GM23338 (cell line): Measurements from ENCODE around the gene MTRF1L. TPM values are rescaled to one million over a fixed set of nuclear protein-coding genes. Genes with fewer than 3 reads are reported as not detected.

Experiments used
- ATAC-seq: fragments of 200-7000 bp; cut with Tn5 transposase; 3 replicates; pipeline ENCODE4 v1.9.1; 2020
- DNase-seq: peaks from one replicate; pipeline ENCODE4 v3.0.0-alpha.2; 2015; ENCODE audit warnings: low spot score
- H2AFZ ChIP-seq: fragments of 200-600 bp; sonication (generic); 2 replicates; pipeline ENCODE4 v1.8.0; 2016; ENCODE audit warnings: antibody characterized with exemption, mild to moderate bottlenecking, moderate library complexity
- H3F3A ChIP-seq: fragments of 200-600 bp; sonication (generic); replicated peaks from 2 replicates; pipeline ENCODE4 v1.8.0; 2017; ENCODE audit warnings: antibody characterized with exemption, mixed run types, low read depth
- H3K27ac ChIP-seq: fragments of 200-600 bp; sonication (generic); 2 replicates; pipeline ENCODE4 v1.6.1; 2016; ENCODE audit warnings: low read depth
- H3K27me3 ChIP-seq: fragments of 200-600 bp; sonication (generic); 2 replicates; pipeline ENCODE4 v1.8.0; 2016; ENCODE audit warnings: mild to moderate bottlenecking, mixed run types, moderate library complexity; ENCODE audit not compliant: insufficient read depth
- H3K36me3 ChIP-seq: fragments of 200-600 bp; sonication (generic); 2 replicates; pipeline ENCODE4 v1.8.0; 2016; ENCODE audit warnings: mild to moderate bottlenecking; ENCODE audit not compliant: insufficient read depth
- H3K4me1 ChIP-seq: fragments of 200-600 bp; sonication (generic); 2 replicates; pipeline ENCODE4 v1.8.0; 2016; ENCODE audit warnings: mild to moderate bottlenecking, moderate library complexity; ENCODE audit not compliant: insufficient read depth
- H3K4me2 ChIP-seq: fragments of 200-600 bp; sonication (generic); 2 replicates; pipeline ENCODE4 v1.7.1; 2017; ENCODE audit warnings: mixed run types
- H3K4me3 ChIP-seq: fragments of 200-600 bp; sonication (generic); 2 replicates; pipeline ENCODE4 v1.6.1; 2016; ENCODE audit warnings: mixed run types
- H3K79me2 ChIP-seq: fragments of 200-600 bp; sonication (generic); replicated peaks from 2 replicates; pipeline ENCODE4 v1.8.0; 2017; ENCODE audit warnings: mild to moderate bottlenecking; ENCODE audit not compliant: insufficient read depth
- H3K9me2 ChIP-seq: fragments of 200-600 bp; sonication (generic); 2 replicates; pipeline ENCODE4 v1.8.0; 2017; ENCODE audit not compliant: insufficient read depth
- H4K20me1 ChIP-seq: fragments of 200-600 bp; sonication (generic); replicated peaks from 2 replicates; pipeline ENCODE4 v1.8.0; 2017; ENCODE audit warnings: mild to moderate bottlenecking; ENCODE audit not compliant: insufficient read depth
- H3K27ac Mint-ChIP-seq: 2 replicates; pipeline ENCODE4 v1.8.0; 2020; ENCODE audit warnings: inconsistent platforms, mild to moderate bottlenecking, moderate library complexity, mixed read lengths
- H3K27me3 Mint-ChIP-seq: 3 replicates; pipeline ENCODE4 v1.8.0; 2022; ENCODE audit warnings: low read depth, mild to moderate bottlenecking, moderate library complexity, mixed read lengths, inconsistent platforms; ENCODE audit not compliant: insufficient read depth, poor library complexity
- H3K36me3 Mint-ChIP-seq: 3 replicates; pipeline ENCODE4 v1.8.0; 2021; ENCODE audit warnings: low read depth, mild to moderate bottlenecking, inconsistent platforms, moderate library complexity, mixed read lengths
- H3K4me1 Mint-ChIP-seq: 3 replicates; pipeline ENCODE4 v1.8.0; 2020; ENCODE audit warnings: mild to moderate bottlenecking, inconsistent platforms, mixed read lengths
- H3K4me3 Mint-ChIP-seq: 3 replicates; pipeline ENCODE4 v1.8.0; 2021; ENCODE audit warnings: moderate library complexity, mild to moderate bottlenecking, inconsistent platforms, mixed read lengths
- H3K9me3 Mint-ChIP-seq: 3 replicates; pipeline ENCODE4 v1.8.0; 2020; ENCODE audit warnings: moderate library complexity, mild to moderate bottlenecking, inconsistent platforms, mixed read lengths
- CTCF ChIP-seq, 2 experiments: fragments of 200-600 bp in 1 of 2; sonication (generic) in 1 of 2; conservative IDR thresholded peaks; 2 replicates each; pipeline versions ENCODE4 v1.5.1 to v1.6.1; 2016 to 2017; ENCODE audit warnings: antibody characterized with exemption in 2 of 2, low read depth in 2 of 2, mild to moderate bottlenecking in 2 of 2, moderate library complexity in 1 of 2
- JUNB ChIP-seq: IDR thresholded peaks from one replicate; pipeline ENCODE4 v1.6.1; 2016; ENCODE audit warnings: antibody characterized with exemption; ENCODE audit not compliant: unreplicated experiment
- NANOG ChIP-seq: IDR thresholded peaks from 2 replicates; pipeline ENCODE4 v1.6.1; 2016; ENCODE audit warnings: antibody characterized with exemption, borderline replicate concordance
- POLR2AphosphoS5 ChIP-seq: IDR thresholded peaks from 2 replicates; pipeline ENCODE4 v1.6.1; 2016; ENCODE audit warnings: antibody characterized with exemption, low read depth
- REST ChIP-seq: IDR thresholded peaks from one replicate; pipeline ENCODE4 v1.6.1; 2018; ENCODE audit warnings: antibody characterized with exemption; ENCODE audit not compliant: unreplicated experiment
- STAT1 ChIP-seq: IDR thresholded peaks from one replicate; pipeline ENCODE4 v1.6.1; 2016; ENCODE audit warnings: antibody characterized with exemption; ENCODE audit not compliant: unreplicated experiment
- ZNF331 ChIP-seq: fragments of 250-450 bp; sonication (Bioruptor Pico); IDR thresholded peaks from 2 replicates; pipeline ENCODE4 v1.5.0; 2020; ENCODE audit warnings: low read depth, mild to moderate bottlenecking, moderate library complexity
- polyA plus RNA-seq: library from polyadenylated mRNA; unstranded; fragments of >200 nt; fragmentation: Nextera tagmentation; extraction: Ambion mirVana; gene quantifications from 2 replicates; pipeline ENCODE4 v1.2.1, GENCODE V29; 2016
- total RNA-seq: library from RNA; depleted of rRNA; stranded (reverse); fragments of >200 nt; shearing (Covaris generic); gene quantifications from 2 replicates; pipeline ENCODE4 v1.2.3, GENCODE V29; 2014

The MTRF1L gene
- total and polyA plus RNA-seq, 2 experiments from 2014 or later, result 20.5 to 28.3 TPM

- peak overlapping the region; percentile 15 for H3K27ac Mint-ChIP-seq
Observed at GRCh38 chr6:152980656-152981055, 21.9 kb downstream of the MTRF1L start.

More at GRCh38 chr6:152980656-152981055, 21.9 kb downstream of the MTRF1L start:
- Mint-ChIP-seq H3K9me3 (no peaks in the 10 kb centered on the region), H3K4me3 (peak overlapping the region; percentile 99), H3K27me3 (peaks cover 9% of the 10 kb centered on the region), H3K36me3 (peaks cover 41% of the 10 kb centered on the region), H3K4me1 (peaks cover 46% of the 10 kb centered on the region)
- Histone ChIP-seq H4K20me1 (peaks cover 51% of the 10 kb centered on the region), H3K4me3 (peak overlapping the region; percentile 97), H3K4me2 (peak overlapping the region; percentile 78), H2AFZ (no peak overlapping the region), H3K4me1 (peaks cover 52% of the 10 kb centered on the region), H3K36me3 (peaks cover 16% of the 10 kb centered on the region; the same call in 1 of the 2 replicates), H3F3A (no peaks in the 10 kb centered on the region), H3K27ac (no peak overlapping the region), H3K9me2 (no peaks in the 10 kb centered on the region), H3K79me2 (peaks cover 91% of the 10 kb centered on the region), H3K27me3 (no peaks in the 10 kb centered on the region)
- TF ChIP-seq ZNF331 (CRISPR knock-in tag) (no peak), JUNB (no peak), STAT1 (no peak), REST (no peak), POLR2AphosphoS5 (no peak), NANOG (no peak), CTCF (conservative IDR thresholded peaks at IDR 0.05; ENCODE audit: low read depth in 2 of 2) (no peak)
- DNase-seq (no peak), ATAC-seq (no peak)
